GM11168 (cell line): Measurements from ENCODE around the gene RIPOR3.
"Not testable (repeated sequence)": the region's sequence is repeated elsewhere in the genome, so short reads cannot be mapped to it uniquely, and the experiment has no call there.

Source experiments
- in situ Hi-C: fragments of 300-500 bp; cut with MboI; formaldehyde crosslinking; loops from one replicate; pipeline ENCODE4 v1.12.0; 2022; ENCODE audit warnings: low sequenced_read_pairs; ENCODE audit not compliant: unreplicated experiment

Gene RIPOR3

DNA sequence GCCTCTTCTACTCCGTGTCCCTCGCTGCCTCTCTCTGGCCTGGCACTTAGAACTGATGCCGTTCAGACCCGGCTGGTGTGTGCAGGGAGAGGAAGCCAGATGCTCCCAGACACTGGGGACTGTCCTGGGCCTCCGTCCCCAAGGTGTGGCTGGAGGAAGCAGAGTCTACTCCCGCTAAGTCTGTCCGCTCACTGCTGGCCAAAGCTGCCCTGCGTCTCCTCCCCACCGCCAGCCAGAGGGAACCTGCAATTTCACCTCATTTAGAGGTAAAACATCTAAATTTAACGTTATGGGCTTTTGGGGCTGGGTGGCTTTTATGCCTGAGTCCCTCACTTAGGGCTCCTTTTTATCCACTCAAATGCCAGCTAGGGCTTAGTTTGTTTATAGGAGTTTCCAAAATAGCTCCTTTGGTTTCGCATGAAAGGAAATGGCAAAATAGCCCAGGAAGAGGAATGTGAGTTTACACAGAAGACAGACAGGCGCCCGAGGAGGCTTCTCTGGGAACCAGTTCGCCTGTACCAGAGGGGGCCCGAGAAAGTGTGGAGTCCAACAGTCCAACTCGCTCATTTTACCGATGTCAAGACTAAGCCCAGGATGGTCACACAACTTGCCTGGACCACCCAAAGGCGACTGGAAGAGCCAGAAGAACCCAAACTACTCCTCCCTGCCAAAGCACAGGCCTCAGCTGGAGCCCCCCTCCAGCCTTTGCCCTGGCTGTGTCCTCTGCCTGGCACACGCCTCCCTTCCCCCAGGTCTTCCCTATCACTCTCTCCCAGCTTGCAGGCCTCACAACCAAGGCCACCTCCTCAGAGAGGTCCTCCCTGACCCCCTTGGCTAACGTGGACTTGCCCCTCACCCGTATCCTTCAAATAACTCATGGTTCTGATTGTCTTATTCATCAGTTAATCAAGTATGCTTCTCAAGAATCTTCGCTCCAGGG, 54.5 kb downstream of the RIPOR3 start:
- in situ Hi-C loops: no loop called here

DNA sequence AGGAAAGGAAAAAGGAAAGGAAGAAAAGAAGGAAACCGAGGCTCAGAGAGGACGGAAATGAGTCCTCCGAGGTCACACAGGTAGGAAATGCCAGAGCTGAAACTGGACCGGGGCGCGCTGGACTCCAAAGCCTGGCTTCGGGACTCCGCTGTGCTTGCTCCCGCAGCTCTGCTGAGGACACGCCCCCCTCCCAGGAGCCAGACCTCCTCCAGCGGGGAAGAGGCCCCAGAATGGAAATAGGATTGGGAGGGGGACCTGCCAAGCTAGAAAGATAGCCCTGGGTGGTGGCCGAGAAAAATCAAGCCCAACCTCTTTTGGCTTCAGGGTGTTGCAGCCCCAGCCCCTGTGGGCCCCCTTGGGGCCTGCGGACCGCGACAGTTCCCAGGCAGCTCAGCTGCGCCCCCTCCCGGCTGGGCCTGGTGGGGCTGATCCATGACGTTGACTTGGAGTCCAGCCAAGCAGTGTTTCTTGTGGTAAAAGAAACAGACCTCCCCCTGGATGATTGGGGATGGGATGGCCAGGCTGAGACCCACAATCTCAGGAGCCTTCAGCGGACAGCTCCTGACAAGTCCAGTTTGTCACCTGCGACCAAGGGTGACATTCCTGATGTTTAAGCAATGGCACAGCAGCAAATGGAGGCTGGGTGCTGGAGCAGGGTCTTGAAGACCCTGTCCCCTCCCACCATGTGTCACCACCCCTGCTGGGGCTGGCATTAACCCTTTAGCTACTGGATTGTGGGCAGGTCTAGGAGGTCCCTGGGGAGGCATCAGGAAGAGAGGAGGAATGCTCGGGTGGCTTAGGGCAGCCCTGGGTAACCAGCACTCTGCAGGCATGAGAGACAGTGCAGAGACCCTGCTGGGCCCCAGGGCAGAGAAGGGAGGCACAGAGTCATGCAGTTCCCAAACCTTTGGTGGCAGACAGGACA, 55.4 kb downstream of the RIPOR3 start:
- in situ Hi-C loops: no loop called here

DNA sequence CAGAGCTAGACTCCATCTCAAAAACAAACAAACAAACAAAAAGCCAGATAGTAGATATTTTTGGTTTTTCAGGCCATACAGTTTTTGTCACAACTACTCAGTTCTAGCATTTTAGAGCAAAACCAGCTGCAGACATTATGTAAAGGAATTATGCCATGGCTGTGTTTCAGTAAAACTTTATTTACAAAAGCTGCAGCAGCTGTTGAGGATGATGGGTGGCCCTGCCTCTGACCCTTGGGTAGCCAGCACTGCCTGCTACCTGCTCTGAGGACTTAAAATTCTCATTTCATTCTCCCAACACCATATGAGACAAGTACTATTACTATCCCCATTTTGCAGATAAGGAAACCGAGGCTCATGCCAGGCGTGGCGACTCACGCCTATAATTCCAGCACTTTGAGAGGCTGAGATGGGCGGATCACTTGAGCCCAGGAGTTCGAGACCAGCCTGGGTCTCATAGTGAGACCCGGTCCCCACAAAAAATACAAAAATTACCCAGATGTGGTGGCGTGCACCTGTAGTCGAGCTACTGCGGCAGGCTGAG, 56.3 kb downstream of the RIPOR3 start:
- in situ Hi-C loops: no loop called here

DNA sequence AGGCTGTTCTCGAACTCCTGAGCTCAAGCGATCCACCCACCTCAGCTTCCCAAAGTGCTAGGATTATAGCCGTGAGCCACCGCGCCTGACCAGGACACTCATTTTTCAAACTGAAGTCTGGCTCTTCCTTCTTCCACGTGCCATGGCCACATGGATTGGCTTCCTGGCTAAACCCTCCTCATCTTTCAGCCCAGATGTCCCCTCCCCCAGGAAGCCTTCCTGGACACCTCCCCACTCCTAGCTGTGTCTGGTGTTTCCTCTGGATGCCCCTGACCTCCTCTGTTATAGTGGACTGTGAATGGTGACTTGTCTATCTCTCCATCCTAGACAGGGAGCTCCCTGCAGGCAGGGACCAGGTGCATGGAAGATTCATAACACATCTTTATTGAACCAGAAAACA, 57.2 kb downstream of the RIPOR3 start:
- in situ Hi-C loops: no loop called here

DNA sequence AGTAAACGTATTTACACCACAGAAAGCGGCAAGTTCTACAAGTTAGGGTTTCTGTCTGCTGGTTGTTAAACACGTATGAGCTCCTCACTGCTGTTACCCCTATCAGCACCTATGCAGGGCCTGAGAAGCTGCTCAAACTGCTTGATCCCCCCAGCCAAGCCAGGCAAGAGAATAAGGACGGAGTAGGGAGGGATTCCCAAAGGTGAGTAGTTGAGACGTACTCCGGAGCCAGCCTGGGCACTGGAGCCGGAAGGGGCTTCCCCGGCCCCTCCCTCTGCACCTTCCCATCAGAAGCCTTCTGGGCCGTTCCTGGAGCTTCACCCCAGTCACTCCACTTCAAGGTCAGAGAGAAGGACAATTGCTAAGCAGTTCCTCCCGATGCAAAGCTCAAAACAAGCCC, 58.0 kb downstream of the RIPOR3 start:
- in situ Hi-C loops: no loop called here

DNA sequence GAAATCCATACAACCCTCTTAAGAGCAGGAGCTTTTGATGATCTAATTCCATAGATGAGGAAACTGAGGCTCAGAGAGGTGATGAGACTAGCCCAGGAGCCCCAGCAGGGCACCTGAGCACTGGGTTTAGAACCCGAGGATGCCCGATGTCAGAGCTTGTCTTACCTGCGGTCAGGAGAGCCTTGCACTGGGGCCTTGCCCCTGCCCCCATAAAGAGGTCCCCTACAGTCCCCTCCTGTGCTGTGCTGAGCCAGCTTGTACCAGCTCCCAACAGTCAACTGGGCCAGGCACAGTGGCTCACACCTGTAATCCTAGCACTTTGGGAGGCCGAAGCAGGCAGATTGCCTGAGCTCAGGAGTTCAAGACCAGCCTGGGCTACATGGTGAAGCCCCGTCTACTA, 58.6 kb downstream of the RIPOR3 start:
- in situ Hi-C loops: no loop called here

DNA sequence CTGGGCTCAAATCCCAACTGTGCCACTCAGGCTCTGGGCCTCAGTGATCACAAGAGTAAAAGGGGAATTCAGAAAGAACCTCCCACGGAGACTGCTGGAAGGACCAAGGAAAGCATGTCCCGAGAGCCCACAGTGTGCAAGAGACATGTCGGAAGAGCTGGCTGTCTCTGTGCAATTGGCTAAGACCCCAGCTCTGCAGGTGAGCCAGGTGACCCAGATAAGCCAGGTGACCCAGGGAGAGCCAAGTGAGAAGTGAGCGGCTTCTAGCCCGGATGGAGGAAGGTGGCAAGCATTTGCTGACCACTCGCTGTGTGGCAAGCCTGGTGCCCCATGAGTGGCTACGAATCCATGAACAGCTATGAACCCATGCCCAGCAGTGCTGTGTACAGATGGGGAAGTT, 59.1 kb downstream of the RIPOR3 start:
- in situ Hi-C loops: no loop called here

DNA sequence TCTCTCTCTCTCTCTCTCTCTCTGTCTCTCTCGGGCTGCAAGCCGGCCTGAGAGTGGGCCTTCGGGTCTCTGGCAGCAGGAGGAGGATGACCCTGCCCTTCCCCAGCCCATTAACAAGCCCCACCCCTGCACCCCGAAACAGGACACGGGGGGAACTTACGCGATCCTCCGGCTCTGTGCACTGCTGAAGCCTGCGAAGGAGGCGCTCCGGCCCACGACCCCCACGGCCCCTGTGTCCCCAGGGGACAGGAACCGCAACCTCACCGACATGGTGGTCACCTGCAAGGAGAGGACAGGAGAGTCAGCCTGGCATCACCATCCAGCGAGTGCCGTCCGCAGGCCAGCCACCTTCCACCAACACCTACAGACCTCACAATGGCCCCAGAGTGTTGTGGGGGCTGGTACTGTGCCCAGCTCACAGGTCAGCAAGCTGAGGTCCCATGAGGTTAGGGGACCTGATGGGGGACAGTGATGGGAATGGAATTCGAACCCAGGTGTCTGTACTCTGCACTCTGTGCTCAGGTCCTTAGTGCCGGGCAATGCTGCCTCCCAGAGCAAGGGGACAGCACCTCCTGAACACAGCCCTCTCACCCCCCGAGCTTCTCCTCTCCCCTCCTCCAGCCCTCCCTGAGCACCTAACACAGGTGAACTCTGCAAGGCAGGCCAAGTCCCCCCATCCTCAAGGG, 60.6 kb downstream of the RIPOR3 start:
- in situ Hi-C loops: no loop called here

DNA sequence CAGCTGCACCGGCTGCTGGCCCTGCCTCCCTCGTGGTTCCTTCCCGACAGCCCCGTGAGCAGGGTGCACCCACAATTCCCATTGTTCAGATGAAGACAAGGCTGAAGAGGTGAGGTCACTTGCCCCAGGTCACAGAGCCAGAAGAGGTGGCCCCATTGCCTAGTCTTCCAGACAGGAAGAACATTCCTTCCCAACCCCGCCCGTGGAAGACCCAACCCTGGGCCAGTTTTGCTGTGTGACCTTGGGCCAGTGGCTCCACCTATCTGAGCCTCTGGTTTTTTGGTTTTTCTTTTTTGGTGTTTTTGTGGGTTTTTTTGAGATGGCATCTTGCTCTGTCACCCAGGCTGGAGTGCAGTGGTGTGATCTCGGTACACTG, 61.7 kb downstream of the RIPOR3 start:
- in situ Hi-C loops: no loop called here

DNA sequence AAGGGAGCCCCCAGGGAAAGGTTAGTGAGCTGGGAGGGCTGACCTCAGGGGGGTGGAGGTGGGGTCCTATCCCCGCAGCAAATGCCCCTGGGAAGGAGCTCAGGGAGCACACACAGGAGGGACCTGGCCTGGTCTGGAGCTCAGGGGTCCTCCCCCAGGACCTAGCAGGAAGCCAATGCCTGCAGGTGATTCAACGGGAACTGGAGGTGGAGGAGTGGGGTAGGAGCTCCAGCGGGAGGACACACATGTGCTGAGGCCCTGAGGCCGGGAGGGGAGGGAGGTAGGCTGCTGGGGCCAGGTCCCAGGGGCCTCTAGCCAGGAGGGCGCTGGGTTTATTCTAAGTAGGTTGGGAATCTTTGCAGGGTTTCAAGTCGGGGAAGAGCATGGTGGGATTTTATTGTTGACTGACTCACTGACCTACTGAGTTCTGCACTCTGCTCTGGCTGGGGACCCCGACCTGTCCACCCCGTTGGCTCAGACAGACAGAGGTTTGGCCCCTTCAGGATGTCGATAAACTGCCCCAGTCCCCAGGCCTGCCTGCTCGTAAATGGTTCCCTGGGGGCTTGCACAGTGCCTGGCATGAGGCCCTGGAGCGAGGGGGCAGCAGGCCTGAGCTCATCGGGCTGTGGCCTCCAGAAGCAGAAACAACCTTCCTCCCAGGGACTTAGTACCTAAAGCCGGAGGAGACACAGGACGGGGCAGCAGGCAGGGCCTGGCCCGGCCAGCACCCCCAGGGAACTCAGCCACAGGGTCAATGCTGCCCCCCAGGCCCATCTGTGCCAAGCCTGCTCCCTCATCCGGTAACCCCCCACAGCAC, 62.3 kb downstream of the RIPOR3 start:
- in situ Hi-C loops: no loop called here

DNA sequence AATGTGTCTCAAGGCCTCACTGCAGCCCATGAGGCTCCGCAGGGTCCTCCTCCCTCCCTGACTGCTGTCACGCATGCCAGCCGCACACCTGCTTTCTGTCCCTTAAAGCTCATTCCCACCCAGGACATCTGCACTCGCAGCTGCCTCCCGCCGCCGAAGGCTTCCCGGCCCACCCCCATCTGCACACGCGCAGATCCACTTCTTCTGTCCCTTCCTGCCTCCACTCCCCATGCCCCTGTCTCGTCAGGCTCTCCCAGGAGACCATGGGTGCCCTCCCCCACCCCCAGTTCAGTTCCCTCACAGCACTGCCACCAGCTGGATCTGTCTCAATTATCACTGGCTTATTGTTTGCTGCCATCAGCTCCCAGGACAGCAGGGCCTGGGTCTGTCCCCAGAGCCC, 63.0 kb downstream of the RIPOR3 start:
- in situ Hi-C loops: no loop called here

DNA sequence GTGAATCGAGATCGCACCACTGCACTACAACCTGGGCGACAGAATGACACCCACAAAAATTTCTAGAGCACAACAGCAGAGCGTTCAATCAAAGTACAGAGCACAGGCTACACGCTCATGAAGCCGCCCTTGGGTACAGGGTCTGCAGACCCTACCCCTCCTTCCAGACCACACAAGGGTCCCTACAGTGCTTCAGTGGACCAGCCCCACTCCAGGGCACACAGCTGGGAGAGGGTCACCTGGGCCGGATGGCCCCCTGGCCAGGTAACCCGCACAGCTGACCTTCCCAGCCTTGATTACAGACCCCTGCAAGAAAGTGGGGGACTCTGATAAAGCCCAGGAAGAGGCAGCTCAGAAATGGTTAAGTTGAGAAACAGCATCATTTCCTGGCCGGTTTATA, 63.6 kb downstream of the RIPOR3 start:
- in situ Hi-C loops: no loop called here

DNA sequence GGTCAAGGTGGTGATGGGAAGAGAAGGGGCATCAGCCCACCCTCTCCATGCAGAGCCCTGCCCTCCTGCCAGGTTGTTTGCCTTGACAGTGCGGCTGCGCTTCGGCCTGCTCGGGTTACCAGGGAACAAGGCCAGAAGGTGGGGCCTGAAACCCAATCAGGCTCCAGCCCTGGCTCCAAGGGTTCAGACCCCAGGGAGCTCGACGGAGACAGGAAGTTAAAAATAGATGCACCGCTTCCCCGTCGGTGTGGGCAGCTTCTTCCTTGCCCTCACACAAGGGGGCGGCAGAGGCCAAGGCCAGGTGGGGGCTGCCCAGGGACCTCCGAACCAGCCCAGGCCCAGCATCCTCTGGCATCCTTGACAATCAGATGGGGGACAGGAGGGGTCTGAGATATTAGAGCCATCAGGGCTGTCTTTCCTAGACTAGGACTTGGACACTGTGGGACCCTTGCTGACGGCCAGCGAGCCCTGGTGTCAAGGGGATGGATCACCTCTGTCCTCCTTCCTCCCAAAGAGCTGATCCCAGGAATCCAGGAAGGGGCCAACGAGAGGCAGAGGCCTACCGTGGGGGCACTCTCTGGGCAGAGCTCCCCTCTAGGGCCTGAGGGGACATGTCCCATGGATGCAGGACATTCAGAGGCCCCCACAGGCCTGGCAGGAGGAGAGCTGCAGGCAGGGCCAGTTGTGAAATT, 65.2 kb downstream of the RIPOR3 start:
- in situ Hi-C loops: no loop called here

DNA sequence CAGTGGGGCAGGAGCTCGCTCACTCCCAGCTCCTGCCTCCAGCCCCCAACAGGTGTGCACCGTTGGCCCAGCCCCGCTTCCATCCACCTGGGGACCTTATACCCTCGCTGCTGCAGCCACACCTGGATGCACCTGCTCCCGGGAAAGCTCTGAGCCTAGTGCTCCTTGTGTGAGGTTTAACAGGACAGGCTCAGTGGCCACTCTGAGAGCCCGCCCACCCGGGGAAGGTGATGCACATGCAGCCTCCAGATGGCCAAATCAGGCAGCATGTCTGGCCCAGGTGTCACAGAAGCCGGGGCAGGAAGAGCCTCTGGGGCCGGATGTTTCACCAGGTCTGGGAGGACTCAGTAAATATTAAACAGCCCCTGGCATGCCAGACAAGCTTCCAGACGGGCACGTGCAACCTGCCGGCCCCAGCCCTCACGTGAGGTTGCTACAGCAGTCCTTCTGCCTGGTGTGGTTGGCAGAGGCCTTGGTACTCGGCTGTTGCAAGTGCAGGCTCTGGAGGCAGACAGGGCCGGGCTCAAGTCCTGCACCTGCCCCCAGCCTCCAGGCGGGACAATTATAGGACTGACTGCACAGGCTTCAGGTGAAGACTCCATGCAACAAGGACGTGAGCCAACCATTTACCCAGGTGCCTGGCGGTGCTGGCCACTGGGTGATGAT, 66.9 kb downstream of the RIPOR3 start:
- in situ Hi-C loops: no loop called here

DNA sequence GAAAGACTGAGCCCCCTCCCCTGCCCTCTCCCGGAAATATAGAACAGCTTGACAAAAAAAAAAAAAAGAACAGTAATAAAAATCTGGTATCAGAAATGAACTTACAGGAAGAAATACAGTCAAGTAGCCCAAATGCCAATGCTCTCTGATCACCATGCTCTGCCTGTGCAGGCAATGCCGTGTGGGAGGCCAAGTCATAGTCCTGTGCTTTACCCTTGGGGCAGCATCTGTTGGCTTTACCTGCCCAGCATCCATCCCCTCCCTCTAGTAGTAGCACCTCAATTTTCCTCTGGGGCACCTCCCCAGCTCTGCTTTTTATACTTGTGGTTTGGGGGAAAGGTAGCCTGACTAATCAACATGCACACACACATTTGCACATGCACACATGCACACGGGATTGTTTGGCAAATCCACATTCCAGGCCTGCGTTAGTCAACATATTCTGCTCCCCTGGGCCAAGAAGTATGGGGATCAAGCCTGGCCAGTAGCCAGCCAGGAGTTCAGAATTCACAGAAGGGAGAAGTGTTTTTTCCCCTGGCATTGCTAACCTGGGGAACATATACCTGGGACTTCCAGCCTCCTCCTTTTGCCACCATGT, 70.2 kb downstream of the RIPOR3 start:
- in situ Hi-C loops: no loop called here

DNA sequence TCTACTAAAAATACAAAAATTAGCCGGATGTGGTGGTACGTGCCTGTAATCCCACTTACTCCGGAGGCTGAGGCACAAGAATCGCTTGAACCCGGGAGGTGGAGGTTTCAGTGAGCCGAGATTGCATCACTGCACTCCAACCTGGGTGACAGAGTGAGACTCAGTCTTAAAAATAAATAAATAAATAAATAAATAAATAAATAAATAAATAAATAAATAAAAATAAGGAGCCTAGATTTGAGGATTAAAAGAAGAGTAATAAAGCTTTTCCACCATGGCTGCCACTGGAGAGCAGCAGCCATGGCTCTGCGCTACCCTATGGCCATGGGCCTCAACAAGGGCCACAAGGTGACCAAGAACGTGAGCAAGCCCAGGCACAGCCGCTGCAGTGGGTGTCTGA, 70.9 kb downstream of the RIPOR3 start:
- in situ Hi-C loops: not testable (repeated sequence)

DNA sequence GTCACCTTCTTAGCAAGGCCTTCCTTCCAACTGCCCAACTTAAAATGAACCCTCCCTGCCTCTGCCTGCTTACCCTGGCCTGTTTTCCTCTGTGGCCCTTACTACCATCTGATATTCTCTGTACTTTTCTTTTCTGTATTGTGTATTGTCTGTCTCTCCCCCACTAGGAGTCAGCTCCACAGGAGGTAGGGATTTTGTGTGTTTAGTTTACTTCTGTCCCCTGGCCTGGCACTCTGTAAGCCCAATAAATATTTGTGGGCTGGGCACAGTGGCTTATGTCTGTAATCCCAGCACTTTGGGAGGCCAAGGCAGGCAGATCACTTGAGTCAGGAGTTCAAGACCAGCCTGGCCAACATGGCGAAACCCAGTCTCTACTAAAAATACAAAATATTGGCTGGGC, 72.8 kb downstream of the RIPOR3 start:
- in situ Hi-C loops: no loop called here

DNA sequence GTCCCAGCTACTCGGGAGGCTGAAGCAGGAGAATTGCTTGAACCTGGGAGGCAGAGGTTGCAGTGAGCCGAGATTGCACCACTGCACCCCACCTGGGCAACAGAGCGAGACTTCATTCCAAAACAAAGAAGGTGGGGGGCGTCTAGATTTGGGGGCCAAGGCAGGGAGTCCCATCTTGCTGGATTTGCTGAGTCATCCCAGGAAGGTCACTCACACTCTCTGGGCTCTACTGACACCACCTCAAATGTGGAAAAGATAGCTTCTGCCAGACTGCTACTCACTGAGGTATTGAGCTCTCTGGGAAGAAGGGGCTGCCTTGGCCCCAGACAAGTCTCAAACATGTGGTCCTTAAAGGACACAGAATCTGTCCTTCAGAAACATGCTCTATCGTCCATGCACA, 74.3 kb downstream of the RIPOR3 start:
- in situ Hi-C loops: no loop called here
